Left ventricle myocardium inferior (tissue), 1 donor: ENCODE data around the gene LRTM1. TPM values are rescaled to one million over a fixed set of nuclear protein-coding genes. Genes with fewer than 3 reads are reported as not detected.

ENCODE experiments used
- DNase-seq: peaks from one replicate; pipeline ENCODE4 v3.0.0-alpha.2; 2020
- H3K27ac ChIP-seq: fragments of 200-600 bp; replicated peaks from 2 replicates; pipeline ENCODE4 v1.8.0; 2021
- H3K27me3 ChIP-seq: fragments of 200-600 bp; 2 replicates; pipeline ENCODE4 v1.8.0; 2021; ENCODE audit warnings: low read depth
- H3K36me3 ChIP-seq: fragments of 200-600 bp; 2 replicates; pipeline ENCODE4 v1.8.0; 2021
- H3K4me1 ChIP-seq: fragments of 200-600 bp; 2 replicates; pipeline ENCODE4 v1.8.0; 2021
- H3K4me3 ChIP-seq: fragments of 200-600 bp; 2 replicates; pipeline ENCODE4 v1.8.0; 2021; ENCODE audit warnings: mild to moderate bottlenecking, moderate library complexity
- H3K9me3 ChIP-seq: fragments of 200-600 bp; replicated peaks from 2 replicates; pipeline ENCODE4 v1.8.0; 2021
- intact Hi-C: fragments of 100-400 bp; cut with micrococcal nuclease; formaldehyde crosslinking; loops from one replicate; pipeline ENCODE4 v1.11.0; 2022
- total RNA-seq: library from RNA; stranded (reverse); fragmentation: NEBNext Ultra II Directional; extraction: Animal tissue kit (Norgen Biotek cat#: 25700); gene quantifications from one replicate; pipeline ENCODE4 v1.2.1, GENCODE V29; 2021
- TF ChIP-seq, protein P1 (sequence below): fragments of 200-600 bp; IDR thresholded peaks from 2 replicates; pipeline ENCODE4 v1.8.0; 2021; ENCODE audit warnings: antibody characterized with exemption, mild to moderate bottlenecking, borderline replicate concordance
- donor health status: DM: no; HTN: yes; CAD: no; lungs with severe emphysema.

The LRTM1 gene
- total RNA-seq, 1 donor from 2014 or later: not detected

- intact Hi-C loops: no loop called here
- Histone ChIP-seq H3K9me3 (no peaks in the 10 kb centered on the region), H3K27me3 (no peaks in the 10 kb centered on the region), H3K27ac (no peak overlapping the region), H3K4me3 (no peak overlapping the region), H3K4me1 (no peaks in the 10 kb centered on the region), H3K36me3 (peaks cover 3% of the 10 kb centered on the region)
- DNase-seq: no peak
- TF ChIP-seq, protein P1, sequence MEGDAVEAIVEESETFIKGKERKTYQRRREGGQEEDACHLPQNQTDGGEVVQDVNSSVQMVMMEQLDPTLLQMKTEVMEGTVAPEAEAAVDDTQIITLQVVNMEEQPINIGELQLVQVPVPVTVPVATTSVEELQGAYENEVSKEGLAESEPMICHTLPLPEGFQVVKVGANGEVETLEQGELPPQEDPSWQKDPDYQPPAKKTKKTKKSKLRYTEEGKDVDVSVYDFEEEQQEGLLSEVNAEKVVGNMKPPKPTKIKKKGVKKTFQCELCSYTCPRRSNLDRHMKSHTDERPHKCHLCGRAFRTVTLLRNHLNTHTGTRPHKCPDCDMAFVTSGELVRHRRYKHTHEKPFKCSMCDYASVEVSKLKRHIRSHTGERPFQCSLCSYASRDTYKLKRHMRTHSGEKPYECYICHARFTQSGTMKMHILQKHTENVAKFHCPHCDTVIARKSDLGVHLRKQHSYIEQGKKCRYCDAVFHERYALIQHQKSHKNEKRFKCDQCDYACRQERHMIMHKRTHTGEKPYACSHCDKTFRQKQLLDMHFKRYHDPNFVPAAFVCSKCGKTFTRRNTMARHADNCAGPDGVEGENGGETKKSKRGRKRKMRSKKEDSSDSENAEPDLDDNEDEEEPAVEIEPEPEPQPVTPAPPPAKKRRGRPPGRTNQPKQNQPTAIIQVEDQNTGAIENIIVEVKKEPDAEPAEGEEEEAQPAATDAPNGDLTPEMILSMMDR: no peak
These were observed 52.9 kb downstream of the LRTM1 start for GRCh38 chr3:54874816-54875556.

DNA sequence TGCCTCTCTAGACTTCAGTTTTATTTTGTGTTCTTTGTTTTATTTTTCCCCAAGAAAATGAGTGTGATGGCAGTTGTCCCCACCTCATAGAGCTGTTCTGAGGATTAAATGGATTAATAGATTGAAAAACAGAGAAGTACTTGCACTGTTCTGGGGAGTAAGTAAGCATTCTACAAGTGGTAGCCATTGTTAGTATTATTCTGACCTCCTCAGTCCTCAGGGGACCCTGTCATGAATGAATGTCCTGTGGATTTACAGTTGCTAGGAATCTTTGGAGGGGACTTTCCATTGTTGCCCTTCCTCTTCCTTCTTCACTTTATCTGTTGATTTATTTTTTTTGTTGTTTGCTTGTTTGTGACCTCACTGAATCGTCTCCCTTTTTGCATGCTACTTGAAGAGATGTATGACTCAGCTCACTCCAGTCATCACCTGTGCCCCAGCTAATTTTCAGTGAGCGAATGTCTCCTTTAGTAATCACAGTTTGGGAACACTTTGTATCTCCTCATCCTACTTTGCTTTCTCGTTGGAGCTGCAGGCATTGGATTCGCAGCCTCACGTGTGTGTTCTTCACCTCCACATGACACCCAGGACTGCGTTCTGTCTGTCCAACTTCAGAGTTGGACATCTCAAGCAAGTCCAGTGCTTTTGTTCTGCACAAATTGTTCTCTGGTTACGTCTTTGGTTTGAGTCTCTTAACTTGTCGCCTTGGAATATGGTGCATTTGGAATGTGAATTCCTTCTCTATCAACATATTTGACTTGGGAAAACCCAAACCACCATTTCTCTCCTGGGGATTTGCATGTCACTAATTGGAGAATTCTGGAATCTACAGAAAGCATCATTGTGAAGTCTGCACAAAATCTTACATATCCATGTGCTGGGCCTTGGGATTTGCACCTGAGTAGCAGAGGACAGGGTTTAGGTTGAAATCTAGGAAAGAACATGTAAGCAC lies 54.5 kb downstream of the LRTM1 start:
- H3K4me3 ChIP-seq: no peak overlapping the region
- peaks cover 3% of the 10 kb centered on the region for H3K36me3 ChIP-seq
- intact Hi-C loops: no loop called here
- no peaks in the 10 kb centered on the region for H3K4me1 ChIP-seq
- H3K27ac ChIP-seq: no peak overlapping the region
- DNase-seq: no peak
- TF ChIP-seq, protein P1: no peak
- H3K9me3 ChIP-seq: no peaks in the 10 kb centered on the region
- no peaks in the 10 kb centered on the region for H3K27me3 ChIP-seq

DNA sequence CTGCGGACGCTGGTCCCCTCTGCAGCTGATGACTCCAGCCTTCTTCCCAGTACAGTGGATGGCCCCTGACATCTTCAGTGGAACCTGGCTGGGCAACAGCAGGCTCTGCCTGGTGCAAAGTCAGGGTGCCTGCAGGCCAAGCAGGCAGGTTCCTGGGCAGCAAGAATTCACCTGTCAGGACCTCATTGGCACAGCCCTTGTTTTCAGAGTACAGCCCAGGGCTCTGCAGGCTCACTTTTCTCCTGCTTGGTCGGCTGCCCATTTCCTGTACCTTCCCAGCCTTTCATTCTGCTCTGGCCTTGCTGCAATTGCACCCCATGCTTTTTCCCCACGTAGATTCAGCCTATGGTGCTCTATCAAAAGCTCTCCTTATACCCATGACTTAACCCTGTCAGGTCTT lies 56.0 kb downstream of the LRTM1 start:
- Histone ChIP-seq H3K9me3 (no peaks in the 10 kb centered on the region), H3K27ac (no peak overlapping the region), H3K27me3 (no peaks in the 10 kb centered on the region), H3K4me1 (no peaks in the 10 kb centered on the region), H3K36me3 (peaks cover 3% of the 10 kb centered on the region), H3K4me3 (no peak overlapping the region)
- intact Hi-C loops: no loop called here
- TF ChIP-seq, protein P1: no peak
- no peak for DNase-seq

GRCh38 chr3:54870423-54870822 lies 57.4 kb downstream of the LRTM1 start:
- no peaks in the 10 kb centered on the region for H3K4me1 ChIP-seq
- H3K9me3 ChIP-seq: no peaks in the 10 kb centered on the region
- DNase-seq: no peak
- no peak overlapping the region for H3K27ac ChIP-seq
- H3K27me3 ChIP-seq: no peaks in the 10 kb centered on the region
- H3K36me3 ChIP-seq: peaks cover 3% of the 10 kb centered on the region
- intact Hi-C loops: no loop called here
- H3K4me3 ChIP-seq: no peak overlapping the region
- TF ChIP-seq, protein P1: peak; percentile 60
